UCSD-AML1 (cell line): ENCODE results near the gene EMC9.
"Not testable (repeated sequence)": the region's sequence is repeated elsewhere in the genome, so short reads cannot be mapped to it uniquely, and the experiment has no call there.

Experiments used
- DNase-seq: peaks from one replicate; lab custom pipeline; 2025; ENCODE audit not compliant: unreplicated experiment; lab: John Stamatoyannopoulos, UW

The EMC9 gene

DNA sequence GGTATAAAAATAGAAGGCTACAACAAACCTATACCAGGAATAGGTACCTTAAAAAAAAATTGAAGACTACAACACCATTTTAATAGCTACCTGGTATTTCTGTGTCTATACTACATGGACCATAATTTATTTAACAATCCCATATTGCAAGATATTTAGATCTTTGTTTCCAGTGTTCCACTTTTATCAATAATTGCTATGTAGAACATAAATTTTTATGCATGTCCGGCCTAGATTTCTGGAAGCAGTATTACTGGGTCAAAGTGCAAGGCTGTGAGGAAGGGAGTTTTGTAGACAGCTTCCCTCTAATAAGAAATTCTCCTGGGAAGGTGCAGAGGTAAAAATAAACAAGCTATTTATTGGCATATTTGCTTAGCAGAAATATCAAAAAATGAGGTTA lies 30.9 kb downstream of the EMC9 start:
- no peak for DNase-seq

DNA sequence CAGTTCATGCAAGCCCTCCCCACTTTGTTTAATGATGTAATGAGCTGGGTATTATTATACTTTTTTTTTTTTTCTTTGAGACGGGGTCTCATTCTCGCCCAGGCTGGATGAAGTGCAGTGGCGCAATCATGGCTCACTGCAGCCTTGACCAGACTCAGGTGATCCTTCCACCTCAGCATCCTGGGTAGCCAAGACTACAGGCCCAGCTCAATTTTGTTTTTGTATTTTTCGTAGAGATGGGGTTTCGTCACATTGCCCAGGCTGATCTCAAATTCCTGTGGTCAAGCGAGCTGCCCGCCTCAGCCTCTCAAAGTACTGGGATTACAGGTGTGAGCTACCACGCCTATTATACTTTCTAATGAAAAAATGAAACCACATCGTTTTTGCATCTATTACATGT lies 31.3 kb downstream of the EMC9 start:
- no peak for DNase-seq

DNA sequence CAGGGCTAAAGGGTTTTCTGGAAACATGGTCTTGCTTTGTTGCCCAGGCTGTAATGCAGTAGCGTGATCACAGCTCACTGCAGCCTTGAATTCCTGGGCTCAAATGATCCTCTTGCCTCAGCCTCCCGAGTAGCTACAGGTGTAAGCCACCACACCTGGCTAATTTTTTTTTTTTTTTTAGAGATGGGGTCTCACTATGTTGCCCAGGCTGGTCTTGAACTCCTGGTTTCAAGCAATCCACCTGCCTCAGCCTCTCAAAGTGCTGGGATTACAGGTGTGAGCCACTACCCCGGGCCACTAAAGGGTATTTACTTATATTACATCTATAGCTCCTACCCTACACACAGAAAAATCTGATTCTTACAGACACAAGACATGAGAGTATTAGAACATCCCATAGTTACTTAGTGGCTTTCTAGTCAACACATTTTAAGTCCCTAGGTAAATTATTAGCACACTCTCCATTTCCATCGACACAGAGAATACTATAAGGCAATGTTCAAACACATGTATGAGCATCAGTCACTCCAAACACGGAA lies 33.0 kb downstream of the EMC9 start:
- DNase-seq, result no peak

GRCh38 chr14:24106672-24107271 lies 34.6 kb downstream of the EMC9 start:
- no peak for DNase-seq

GRCh38 chr14:24105609-24106239 lies 35.7 kb downstream of the EMC9 start:
- DNase-seq, result not testable (repeated sequence)

GRCh38 chr14:24103451-24103850 lies 37.9 kb downstream of the EMC9 start:
- DNase-seq, result no peak

GRCh38 chr14:24102357-24103048 lies 38.9 kb downstream of the EMC9 start:
- no peak for DNase-seq

DNA sequence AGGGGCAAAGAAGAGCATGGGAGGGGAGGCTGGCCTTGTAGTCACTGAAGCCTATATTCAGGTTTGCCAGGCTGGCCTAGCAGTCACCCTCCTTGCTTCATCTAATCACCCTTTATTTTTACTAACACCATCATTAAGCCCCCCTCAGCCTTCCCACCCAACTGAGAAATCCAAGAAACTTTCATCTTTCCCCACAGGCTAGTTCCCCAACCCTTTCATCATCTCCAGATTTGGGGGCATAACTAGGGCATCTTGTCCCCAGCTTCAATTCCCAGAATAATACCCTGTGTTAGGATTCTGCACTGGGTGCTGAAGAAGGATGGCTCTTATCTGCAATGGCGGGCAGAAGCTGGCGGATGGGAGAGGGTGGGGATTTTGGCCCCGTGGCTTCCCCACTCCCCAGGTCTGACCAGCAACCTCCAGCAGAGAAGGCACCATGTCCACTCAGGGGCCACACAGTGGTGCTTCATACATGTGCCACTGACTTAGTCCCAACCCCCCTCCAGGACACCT lies 40.4 kb downstream of the EMC9 start:
- no peak for DNase-seq

- no peak for DNase-seq
Observed at GRCh38 chr14:24100197-24100981, 41.0 kb downstream of the EMC9 start.

DNA sequence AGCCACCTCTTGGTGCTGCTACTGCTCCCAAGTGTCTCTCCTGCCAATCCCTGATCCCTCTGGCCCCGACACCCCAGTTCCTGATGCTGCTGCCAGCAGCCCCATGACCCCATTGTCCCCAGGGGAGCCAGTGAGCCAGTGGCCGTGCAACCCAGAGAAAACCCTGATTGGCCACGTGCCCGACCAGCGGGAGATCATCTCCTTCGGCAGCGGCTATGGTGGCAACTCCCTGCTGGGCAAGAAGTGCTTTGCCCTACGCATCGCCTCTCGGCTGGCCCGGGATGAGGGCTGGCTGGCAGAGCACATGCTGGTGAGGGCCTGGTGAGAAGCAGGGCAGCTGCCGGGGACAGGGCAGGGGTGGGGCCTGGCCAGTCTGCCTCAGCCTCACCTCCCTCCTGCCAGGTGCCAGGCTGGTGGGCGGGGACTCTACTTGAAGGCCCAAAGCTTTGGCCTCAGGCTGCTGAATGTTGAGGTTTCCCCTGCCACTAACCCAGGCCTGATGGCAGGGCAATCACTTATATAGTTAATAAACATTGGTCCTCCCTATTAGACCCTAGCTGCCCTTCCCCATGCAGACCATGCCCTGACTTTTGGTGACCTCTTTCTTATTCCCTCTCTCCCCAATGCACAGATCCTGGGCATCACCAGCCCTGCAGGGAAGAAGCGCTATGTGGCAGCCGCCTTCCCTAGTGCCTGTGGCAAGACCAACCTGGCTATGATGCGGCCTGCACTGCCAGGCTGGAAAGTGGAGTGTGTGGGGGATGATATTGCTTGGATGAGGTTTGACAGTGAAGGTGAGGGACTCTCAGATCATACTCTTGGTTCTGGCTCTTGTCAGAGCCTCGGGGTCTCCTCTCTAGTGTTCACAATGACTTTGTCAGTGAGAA lies 42.2 kb downstream of the EMC9 start:
- DNase-seq, result no peak

DNA sequence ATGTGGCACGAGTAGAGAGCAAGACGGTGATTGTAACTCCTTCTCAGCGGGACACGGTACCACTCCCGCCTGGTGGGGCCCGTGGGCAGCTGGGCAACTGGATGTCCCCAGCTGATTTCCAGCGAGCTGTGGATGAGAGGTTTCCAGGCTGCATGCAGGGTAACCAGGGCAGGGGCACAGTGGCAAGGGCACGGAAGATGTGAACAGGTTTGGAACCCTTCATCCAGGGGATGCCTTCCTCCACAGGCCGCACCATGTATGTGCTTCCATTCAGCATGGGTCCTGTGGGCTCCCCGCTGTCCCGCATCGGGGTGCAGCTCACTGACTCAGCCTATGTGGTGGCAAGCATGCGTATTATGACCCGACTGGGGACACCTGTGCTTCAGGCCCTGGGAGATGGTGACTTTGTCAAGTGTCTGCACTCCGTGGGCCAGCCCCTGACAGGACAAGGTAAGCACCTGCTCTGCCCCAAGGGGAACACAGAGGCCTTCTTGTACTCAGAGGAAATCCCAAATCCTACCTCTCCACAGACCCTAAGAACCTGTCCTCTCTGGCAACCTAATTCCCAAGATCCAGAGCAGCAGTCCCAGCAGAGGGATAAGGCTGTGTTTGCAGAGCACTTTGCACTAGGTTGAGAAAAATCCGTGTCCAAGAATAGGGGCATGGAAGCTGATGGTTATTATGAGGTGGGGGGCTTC lies 43.0 kb downstream of the EMC9 start:
- DNase-seq, result no peak

DNA sequence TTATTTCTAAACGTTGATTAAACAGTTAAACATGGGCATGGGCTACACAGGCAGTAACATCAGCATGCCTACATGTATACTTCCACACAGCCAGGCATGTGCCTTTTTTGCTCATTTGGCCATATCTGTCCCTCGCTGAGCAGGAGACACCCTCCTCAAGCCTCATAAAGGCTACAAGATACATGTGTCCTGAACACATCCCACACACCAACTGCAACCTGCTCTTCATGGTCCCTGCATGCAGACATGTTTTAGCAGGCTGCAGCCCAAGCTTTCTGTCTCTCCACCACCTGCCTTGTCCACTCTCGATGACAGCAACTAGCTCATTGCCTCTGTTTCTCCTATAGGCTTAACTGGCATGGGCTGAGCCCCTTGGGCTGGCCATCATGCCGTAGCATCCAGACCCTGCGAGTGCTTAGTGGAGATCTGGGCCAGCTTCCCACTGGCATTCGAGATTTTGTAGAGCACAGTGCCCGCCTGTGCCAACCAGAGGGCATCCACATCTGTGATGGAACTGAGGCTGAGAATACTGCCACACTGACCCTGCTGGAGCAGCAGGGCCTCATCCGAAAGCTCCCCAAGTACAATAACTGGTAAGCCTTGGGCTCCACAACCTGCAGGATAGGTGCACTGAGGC lies 44.7 kb downstream of the EMC9 start:
- DNase-seq, result no peak

GRCh38 chr14:24095271-24096068 lies 45.9 kb downstream of the EMC9 start:
- DNase-seq, result peak; percentile 71

GRCh38 chr14:24094841-24095270 lies 46.5 kb downstream of the EMC9 start:
- peak; percentile 57 for DNase-seq

- peak; percentile 98 for DNase-seq
Observed at GRCh38 chr14:24093901-24094840, 47.2 kb downstream of the EMC9 start, which contains the start of gene PCK2. TSS of gene PCK2 (plus strand) at chr14:24094311. CDS start at chr14:24094406, 95 bp downstream.

- no peak for DNase-seq
Observed at GRCh38 chr14:24093207-24093900, 48.0 kb downstream of the EMC9 start.
